Esophagus (tissue), 2 donors: ENCODE results near the gene CERK. TPM values are rescaled to one million over a fixed set of nuclear protein-coding genes. Genes with fewer than 3 reads are reported as not detected.
A peak's percentile ranks its signal among the peaks of the same experiment; 100 is the strongest.

Source experiments
- H3K27ac ChIP-seq, 2 donors: one replicate each; pipeline ENCODE4 v1.5.1; 2013; ENCODE audit warnings: low read depth in 2 of 2, mild to moderate bottlenecking in 2 of 2, inconsistent platforms in 1 of 2, low read length in 1 of 2, moderate library complexity in 1 of 2
- H3K27me3 ChIP-seq, 2 donors: one replicate each; pipeline ENCODE4 v1.6.1; 2013; ENCODE audit warnings: low read length in 2 of 2, control low read depth in 1 of 2, mild to moderate bottlenecking in 1 of 2; ENCODE audit not compliant: insufficient read depth in 2 of 2, control insufficient read depth in 1 of 2
- H3K36me3 ChIP-seq, 2 donors: one replicate each; pipeline ENCODE4 v1.6.1; 2013; ENCODE audit warnings: low read length in 1 of 2; ENCODE audit not compliant: control insufficient read depth in 2 of 2, insufficient read depth in 2 of 2
- H3K4me1 ChIP-seq, 2 donors: one replicate each; pipeline ENCODE4 v1.6.1; 2013; ENCODE audit warnings: low read length in 1 of 2; ENCODE audit not compliant: control insufficient read depth in 2 of 2, insufficient read depth in 2 of 2
- H3K4me3 ChIP-seq, 2 donors: one replicate each; pipeline ENCODE4 v1.5.1; 2013; ENCODE audit warnings: low read length in 2 of 2, mild to moderate bottlenecking in 2 of 2, low read depth in 1 of 2, moderate library complexity in 1 of 2
- H3K9me3 ChIP-seq, 2 donors: one replicate each; pipeline ENCODE4 v1.6.1; 2013; ENCODE audit warnings: mild to moderate bottlenecking in 2 of 2, low read depth in 1 of 2, low read length in 1 of 2, moderate library complexity in 1 of 2; ENCODE audit not compliant: control insufficient read depth in 2 of 2, insufficient read depth in 1 of 2
- WGBS, 2 donors: extraction: QIAGEN DNeasy Blood & Tissue Kit; methylation state at CpG; one replicate each; pipeline ENCODE4 v1.1.7; 2013; 5-methylcytosine and 5-hydroxymethylcytosine counted together
- polyA plus RNA-seq, 2 donors: library from polyadenylated mRNA; stranded (reverse); fragments of 200-250 nt; gene quantifications; one replicate each; pipeline ENCODE4 v1.2.3, GENCODE V29; 2013
- donor health status: healthy with polysubstance abuse.
- donor health status: Bipolar disorder and iron deficiency.

Gene CERK
- polyA plus RNA-seq, 2 donors = 8.7 to 13.4 TPM

GRCh38 chr22:46767249-46767985, 29.4 kb upstream of the CERK start:
- Histone ChIP-seq H3K4me1 (peaks cover 2 to 10% of the 10 kb centered on the region in 2 donors), H3K4me3 (no peak overlapping the region), H3K36me3 (peaks cover 0 to 7% of the 10 kb centered on the region in 2 donors), H3K27me3 (no peaks in the 10 kb centered on the region), H3K9me3 (no peaks in the 10 kb centered on the region), H3K27ac (no peak overlapping the region)
- WGBS, 2 donors = 95 to 97% methylated on average over 11 of the region's 11 CpGs

GRCh38 chr22:46766611-46767010, 28.6 kb upstream of the CERK start:
- no peaks in the 10 kb centered on the region for H3K27me3 ChIP-seq
- WGBS, 2 donors = 93 to 95% methylated on average over 8 of the region's 8 CpGs
- H3K9me3 ChIP-seq = no peaks in the 10 kb centered on the region
- peaks cover 0 to 7% of the 10 kb centered on the region in 2 donors for H3K36me3 ChIP-seq
- no peak overlapping the region for H3K27ac ChIP-seq
- no peak overlapping the region for H3K4me3 ChIP-seq
- H3K4me1 ChIP-seq = peaks cover 2 to 10% of the 10 kb centered on the region in 2 donors

GRCh38 chr22:46764779-46765485, 26.9 kb upstream of the CERK start:
- Histone ChIP-seq H3K4me1 (peaks cover 2 to 12% of the 10 kb centered on the region in 2 donors), H3K4me3 (no peak overlapping the region), H3K27me3 (no peaks in the 10 kb centered on the region), H3K9me3 (no peaks in the 10 kb centered on the region), H3K36me3 (peaks cover 0 to 7% of the 10 kb centered on the region in 2 donors), H3K27ac (peak overlapping the region in 1 of 2 donors; percentile 14)
- WGBS, 2 donors = 77 to 80% methylated on average over 6 of the region's 6 CpGs

- Histone ChIP-seq H3K27me3 (no peaks in the 10 kb centered on the region), H3K9me3 (no peaks in the 10 kb centered on the region), H3K27ac (no peak overlapping the region), H3K4me3 (no peak overlapping the region), H3K4me1 (peaks cover 2 to 9% of the 10 kb centered on the region in 2 donors), H3K36me3 (peaks cover 0 to 4% of the 10 kb centered on the region in 2 donors)
- 86 to 90% methylated on average over 6 of the region's 6 CpGs for WGBS, 2 donors
These were observed 26.2 kb upstream of the CERK start for GRCh38 chr22:46764140-46764680.

- peaks cover 0 to 6% of the 10 kb centered on the region in 2 donors for H3K4me1 ChIP-seq
- WGBS, 2 donors = 11% methylated on average over 13 of the region's 13 CpGs
These were observed 25.1 kb upstream of the CERK start for GRCh38 chr22:46763051-46763705.

GRCh38 chr22:46762238-46763050, 24.4 kb upstream of the CERK start, which contains the start of gene TBC1D22A:
TBC1D22A (plus strand) TSS chr22:46762650; CDS start chr22:46762787, 137 bp downstream.
- H3K4me1 ChIP-seq = peaks cover 0 to 4% of the 10 kb centered on the region in 2 donors
- no peaks in the 10 kb centered on the region for H3K27me3 ChIP-seq
- H3K9me3 ChIP-seq = no peaks in the 10 kb centered on the region
- H3K4me3 ChIP-seq = peak within 1 kb of the TSS; percentile 89 to 91
- H3K36me3 ChIP-seq = peaks cover 0 to 4% of the 10 kb centered on the region in 2 donors
- peak within 1 kb of the TSS; percentile 84 to 95 for H3K27ac ChIP-seq
- 0% methylated on average over 66 of the region's 66 CpGs for WGBS, 2 donors

More at GRCh38 chr22:46763051-46763705, 25.1 kb upstream of the CERK start:
- peaks cover 0 to 4% of the 10 kb centered on the region in 2 donors for H3K36me3 ChIP-seq
- H3K27me3 ChIP-seq = no peaks in the 10 kb centered on the region
- peak overlapping the region; percentile 84 to 94 for H3K27ac ChIP-seq
- no peaks in the 10 kb centered on the region for H3K9me3 ChIP-seq
- peak overlapping the region; percentile 89 to 91 for H3K4me3 ChIP-seq

- H3K4me1 ChIP-seq = peaks cover 0 to 4% of the 10 kb centered on the region in 2 donors
- 5% methylated on average over 17 of the region's 17 CpGs for WGBS, 2 donors
These were observed 23.6 kb upstream of the CERK start for GRCh38 chr22:46761539-46762237.

GRCh38 chr22:46761017-46761416, 23.0 kb upstream of the CERK start:
- H3K4me3 ChIP-seq = no peak overlapping the region
- 66 to 69% methylated on average over 6 of the region's 6 CpGs for WGBS, 2 donors
- H3K27me3 ChIP-seq = no peaks in the 10 kb centered on the region
- H3K9me3 ChIP-seq = no peaks in the 10 kb centered on the region
- no peaks in the 10 kb centered on the region for H3K36me3 ChIP-seq
- H3K27ac ChIP-seq = no peak overlapping the region
- peaks cover 0 to 4% of the 10 kb centered on the region in 2 donors for H3K4me1 ChIP-seq

More at GRCh38 chr22:46761539-46762237, 23.6 kb upstream of the CERK start:
- peaks cover 0 to 1% of the 10 kb centered on the region in 2 donors for H3K36me3 ChIP-seq
- peak overlapping the region; percentile 84 to 95 for H3K27ac ChIP-seq
- H3K9me3 ChIP-seq = no peaks in the 10 kb centered on the region
- H3K4me3 ChIP-seq = peak overlapping the region; percentile 89 to 91
- no peaks in the 10 kb centered on the region for H3K27me3 ChIP-seq
